Neural progenitor cell (in vitro differentiated cells): ENCODE measurements around the gene SYT7. TPM values are rescaled to one million over a fixed set of nuclear protein-coding genes. Genes with fewer than 3 reads are reported as not detected.

Experiments used
- DNase-seq: peaks from one replicate; pipeline ENCODE4 v3.0.0-alpha.2; 2016; ENCODE audit warnings: low spot score
- H2AFZ ChIP-seq: fragments of 200-600 bp; sonication (generic); replicated peaks from 2 replicates; pipeline ENCODE4 v1.6.1; 2016; ENCODE audit warnings: antibody characterized with exemption
- H3F3A ChIP-seq: fragments of 200-600 bp; sonication (generic); 2 replicates; pipeline ENCODE4 v1.6.1; 2016; ENCODE audit warnings: antibody characterized with exemption, low read depth
- H3K27ac ChIP-seq: fragments of 200-600 bp; sonication (generic); 2 replicates; pipeline ENCODE4 v1.5.1; 2016; ENCODE audit warnings: mild to moderate bottlenecking
- H3K27me3 ChIP-seq: fragments of 200-600 bp; sonication (generic); 2 replicates; pipeline ENCODE4 v1.6.1; 2016; ENCODE audit warnings: mild to moderate bottlenecking, moderate library complexity
- H3K36me3 ChIP-seq: fragments of 200-600 bp; sonication (generic); 2 replicates; pipeline ENCODE4 v1.5.1; 2016
- H3K4me1 ChIP-seq: fragments of 200-600 bp; sonication (generic); 2 replicates; pipeline ENCODE4 v1.6.1; 2016; ENCODE audit warnings: mixed run types
- H3K4me2 ChIP-seq: fragments of 200-600 bp; sonication (generic); 2 replicates; pipeline ENCODE4 v1.6.1; 2016
- H3K4me3 ChIP-seq: fragments of 200-600 bp; sonication (generic); 2 replicates; pipeline ENCODE4 v1.5.1; 2016
- H3K79me2 ChIP-seq: fragments of 200-600 bp; sonication (generic); 2 replicates; pipeline ENCODE4 v1.6.1; 2016; ENCODE audit warnings: low read depth
- H3K9ac ChIP-seq: fragments of 200-600 bp; sonication (generic); 2 replicates; pipeline ENCODE4 v1.6.1; 2016
- H3K9me3 ChIP-seq: fragments of 200-600 bp; sonication (generic); 2 replicates; pipeline ENCODE4 v1.5.1; 2016; ENCODE audit warnings: low read depth
- H4K20me1 ChIP-seq: fragments of 200-600 bp; sonication (generic); 2 replicates; pipeline ENCODE4 v1.6.1; 2016; ENCODE audit warnings: low read depth
- H3K27ac Mint-ChIP-seq: 3 replicates; pipeline ENCODE4 v1.8.0; 2021; ENCODE audit warnings: mixed read lengths
- H3K27me3 Mint-ChIP-seq: 2 replicates; pipeline ENCODE4 v1.8.0; 2022; ENCODE audit warnings: low read depth, mild to moderate bottlenecking, inconsistent platforms, moderate library complexity, mixed read lengths; ENCODE audit not compliant: insufficient read depth
- H3K36me3 Mint-ChIP-seq: 3 replicates; pipeline ENCODE4 v1.8.0; 2021; ENCODE audit warnings: mixed read lengths
- H3K4me1 Mint-ChIP-seq: 3 replicates; pipeline ENCODE4 v1.8.0; 2021; ENCODE audit warnings: mixed read lengths
- H3K4me3 Mint-ChIP-seq: 3 replicates; pipeline ENCODE4 v1.8.0; 2021; ENCODE audit warnings: mild to moderate bottlenecking, moderate library complexity, mixed read lengths
- H3K9me3 Mint-ChIP-seq: 3 replicates; pipeline ENCODE4 v1.8.0; 2020; ENCODE audit warnings: mixed read lengths
- CTCF ChIP-seq: fragments of 200-600 bp; sonication (generic); IDR thresholded peaks from 2 replicates; pipeline ENCODE4 v1.5.1; 2017; ENCODE audit warnings: antibody characterized with exemption, mild to moderate bottlenecking
- EZH2 ChIP-seq: fragments of 200-600 bp; sonication (generic); IDR thresholded peaks from 2 replicates; pipeline ENCODE4 v1.6.1; 2017; ENCODE audit warnings: antibody characterized with exemption, mild to moderate bottlenecking, moderate library complexity
- EZH2phosphoT487 ChIP-seq: fragments of 200-600 bp; sonication (generic); IDR thresholded peaks from 2 replicates; pipeline ENCODE4 v1.6.1; 2017; ENCODE audit warnings: antibody characterized with exemption
- total RNA-seq: library from RNA; depleted of rRNA; stranded (reverse); fragments of >200 nt; gene quantifications from 2 replicates; pipeline ENCODE4 v1.2.3, GENCODE V29; 2015; ENCODE audit warnings: low replicate concordance

The SYT7 gene
- total RNA-seq, 1 donor from 2014 or later, result 0.73 TPM

DNA sequence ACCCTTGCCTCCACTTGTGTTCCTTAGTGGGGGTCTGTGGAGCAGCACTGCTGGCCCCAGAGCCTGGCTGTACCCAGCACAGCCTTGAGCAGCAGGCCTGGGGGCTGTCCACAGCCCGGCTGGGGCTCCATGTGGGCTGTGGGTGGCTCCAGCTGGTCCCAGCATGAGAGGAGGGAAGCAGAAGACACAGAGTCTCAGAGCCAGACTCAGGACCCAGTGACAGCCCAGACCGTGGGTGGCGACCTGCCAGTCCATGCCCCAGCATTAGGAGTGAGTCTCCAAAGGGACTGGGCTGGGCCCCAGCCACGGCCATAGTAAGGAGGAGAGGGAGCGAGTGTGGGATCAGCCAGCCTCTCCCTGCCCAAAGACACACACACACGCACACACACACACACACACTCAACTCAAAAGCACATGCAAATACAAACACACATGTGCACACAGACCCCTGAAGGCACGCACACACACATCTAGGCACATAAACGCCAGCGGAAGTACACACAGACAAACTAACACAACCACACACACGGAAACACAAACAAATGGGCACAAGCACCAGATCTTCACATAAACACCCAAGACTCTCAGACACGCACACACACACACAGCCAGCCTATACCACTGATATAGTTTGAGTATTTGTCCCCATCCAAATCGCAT, 89.0 kb downstream of the SYT7 start:
- H3K36me3 ChIP-seq, result no peaks in the 10 kb centered on the region
- H3K79me2 ChIP-seq, result no peaks in the 10 kb centered on the region
- Mint-ChIP-seq H3K4me1 (peaks cover 48% of the 10 kb centered on the region), H3K9me3 (no peaks in the 10 kb centered on the region), H3K27ac (peak overlapping the region; percentile 24), H3K4me3 (peak overlapping the region; percentile 8), H3K27me3 (peaks cover 13% of the 10 kb centered on the region), H3K36me3 (no peaks in the 10 kb centered on the region)
- H3F3A ChIP-seq, result peaks cover 12% of the 10 kb centered on the region
- peaks cover 22% of the 10 kb centered on the region for H3K4me1 ChIP-seq
- no peak overlapping the region for H3K4me3 ChIP-seq
- DNase-seq, result no peak
- H3K9me3 ChIP-seq, result no peaks in the 10 kb centered on the region
- TF ChIP-seq EZH2, result no peak
- TF ChIP-seq EZH2phosphoT487, result no peak
- no peak for TF ChIP-seq CTCF
- no peak overlapping the region for H2AFZ ChIP-seq
- H3K27ac ChIP-seq, result no peak overlapping the region
- no peak overlapping the region for H3K9ac ChIP-seq
- H3K27me3 ChIP-seq, result no peaks in the 10 kb centered on the region
- peaks cover 3% of the 10 kb centered on the region for H4K20me1 ChIP-seq
- H3K4me2 ChIP-seq, result no peak overlapping the region

DNA sequence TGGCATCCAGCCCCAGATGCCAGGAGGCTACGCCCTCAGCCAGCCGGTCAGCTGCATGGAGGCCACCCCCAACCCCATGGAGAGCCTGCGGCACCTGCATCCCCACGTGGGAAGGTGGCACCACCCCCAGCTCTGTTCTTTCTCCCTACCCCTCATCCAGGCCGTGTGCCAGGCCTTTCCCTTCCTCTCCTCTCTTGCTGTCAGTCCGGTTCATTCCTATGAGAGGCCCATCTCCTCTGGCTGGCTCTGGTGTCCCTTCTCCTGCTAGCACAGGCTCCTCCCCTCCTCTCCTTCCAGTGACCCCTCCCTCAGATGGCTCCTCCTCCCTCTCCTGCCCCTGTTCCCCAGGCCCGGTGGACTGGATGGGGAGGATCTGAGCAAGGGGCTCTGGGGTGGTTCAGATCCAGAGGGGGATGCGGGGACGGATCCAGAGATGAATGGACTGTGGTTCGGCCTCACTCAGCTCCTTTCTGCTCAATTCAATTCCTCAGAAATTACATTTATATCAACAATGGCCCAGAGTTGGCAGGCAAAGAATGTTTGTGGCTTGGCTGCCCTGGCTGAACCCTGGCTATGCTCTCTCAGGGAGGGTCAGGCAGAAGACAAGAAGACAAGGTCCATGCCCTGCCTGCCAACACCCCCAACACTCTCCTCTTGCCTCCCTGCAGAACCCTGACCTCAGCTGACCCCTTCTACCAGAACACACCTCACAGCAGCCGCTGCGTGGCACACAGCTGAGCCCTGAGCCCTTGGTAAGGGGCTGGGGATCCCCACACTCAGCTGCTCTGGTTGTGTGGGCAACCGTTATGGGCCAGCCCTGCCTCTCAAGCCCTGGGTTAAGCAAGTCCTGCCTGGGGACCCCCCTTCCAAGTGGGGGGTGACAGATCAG, 90.8 kb downstream of the SYT7 start:
- no peaks in the 10 kb centered on the region for H3K27me3 ChIP-seq
- DNase-seq, result peak; percentile 70
- TF ChIP-seq EZH2phosphoT487 (no peak), EZH2 (no peak), CTCF (no peak)
- Mint-ChIP-seq H3K27ac (peak overlapping the region; percentile 50), H3K36me3 (no peaks in the 10 kb centered on the region), H3K27me3 (peaks cover 11% of the 10 kb centered on the region), H3K9me3 (no peaks in the 10 kb centered on the region), H3K4me3 (peak overlapping the region; percentile 64), H3K4me1 (peaks cover 56% of the 10 kb centered on the region)
- no peak overlapping the region for H2AFZ ChIP-seq
- H3K9me3 ChIP-seq, result no peaks in the 10 kb centered on the region
- H3K9ac ChIP-seq, result no peak overlapping the region
- peaks cover 3% of the 10 kb centered on the region for H4K20me1 ChIP-seq
- H3F3A ChIP-seq, result peaks cover 12% of the 10 kb centered on the region
- H3K4me3 ChIP-seq, result no peak overlapping the region
- peak overlapping the region; percentile 56 for H3K4me2 ChIP-seq
- no peaks in the 10 kb centered on the region for H3K36me3 ChIP-seq
- no peak overlapping the region for H3K27ac ChIP-seq
- H3K4me1 ChIP-seq, result peaks cover 22% of the 10 kb centered on the region
- no peaks in the 10 kb centered on the region for H3K79me2 ChIP-seq

DNA sequence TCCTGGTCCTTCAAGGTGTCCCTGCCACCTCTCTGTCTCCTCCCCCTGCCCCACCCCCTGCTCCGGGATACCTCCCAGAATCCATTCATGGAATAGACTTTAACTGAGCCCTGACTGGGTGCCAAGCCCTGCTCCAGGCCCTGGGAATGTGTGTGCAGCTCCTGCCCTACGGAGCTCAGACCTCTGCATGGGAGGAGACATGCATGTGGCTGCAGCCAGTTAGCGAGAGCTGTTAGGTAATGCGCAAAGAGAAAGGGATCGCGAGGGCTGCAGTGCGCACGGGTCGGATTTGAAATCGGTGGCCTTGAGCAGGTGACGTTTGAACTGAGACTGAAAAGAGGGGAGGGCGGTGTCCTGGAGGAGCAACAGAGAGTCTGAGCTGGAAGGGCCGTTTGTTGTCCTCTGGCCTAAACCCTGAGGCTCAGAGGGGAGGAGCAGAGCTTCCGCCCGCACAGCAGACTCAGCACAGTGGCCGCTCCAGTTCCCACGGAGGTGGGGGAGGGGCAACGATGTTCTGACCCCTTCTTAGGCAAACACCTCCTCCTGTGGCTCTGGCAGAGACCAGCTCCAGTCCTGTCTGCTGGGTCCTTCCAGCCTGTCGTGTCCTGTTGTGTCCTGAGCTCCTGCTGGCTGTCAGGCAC, 92.1 kb downstream of the SYT7 start:
- TF ChIP-seq CTCF (no peak), EZH2 (no peak), EZH2phosphoT487 (no peak)
- no peak overlapping the region for H3K9ac ChIP-seq
- H4K20me1 ChIP-seq, result peaks cover 3% of the 10 kb centered on the region
- Mint-ChIP-seq H3K27ac (peak overlapping the region; percentile 92), H3K9me3 (no peaks in the 10 kb centered on the region), H3K4me1 (peaks cover 56% of the 10 kb centered on the region), H3K36me3 (no peaks in the 10 kb centered on the region), H3K4me3 (peak overlapping the region; percentile 74), H3K27me3 (peaks cover 11% of the 10 kb centered on the region)
- peak overlapping the region; percentile 56 for H3K4me2 ChIP-seq
- no peaks in the 10 kb centered on the region for H3K9me3 ChIP-seq
- H3F3A ChIP-seq, result peaks cover 12% of the 10 kb centered on the region
- no peak overlapping the region for H3K4me3 ChIP-seq
- peak; percentile 70 for DNase-seq
- no peaks in the 10 kb centered on the region for H3K27me3 ChIP-seq
- H3K27ac ChIP-seq, result no peak overlapping the region
- H3K4me1 ChIP-seq, result peaks cover 22% of the 10 kb centered on the region
- peak overlapping the region; percentile 15 for H2AFZ ChIP-seq
- no peaks in the 10 kb centered on the region for H3K79me2 ChIP-seq
- H3K36me3 ChIP-seq, result no peaks in the 10 kb centered on the region
